ENCODE data around the gene GPRC5C. TPM values are rescaled to one million over a fixed set of nuclear protein-coding genes. Genes with fewer than 3 reads are reported as not detected.

GPRC5C gene
- total RNA-seq, 1 donor from 2014 or later = 58.2 TPM

GRCh38 chr17:74473294-74473693, 41.4 kb downstream of the GPRC5C start:
- H3K4me1 ChIP-seq = peaks cover 19% of the 10 kb centered on the region

GRCh38 chr17:74474043-74474792, 42.3 kb downstream of the GPRC5C start:
- intact Hi-C loops (cut with DNase I) = no loop called here
- TF ChIP-seq CTCF (IDR thresholded peaks at IDR 0.05) = no peak
- H3K27me3 ChIP-seq (ENCODE audit: low read depth) = peaks cover 6% of the 10 kb centered on the region
- H3K4me1 ChIP-seq = peaks cover 24% of the 10 kb centered on the region
- no peaks in the 10 kb centered on the region for H3K9me3 ChIP-seq
- no peaks in the 10 kb centered on the region for H3K36me3 ChIP-seq
- DNase-seq (no peak), ATAC-seq (peak in 1 of 2 donors; percentile 16)
- no peak overlapping the region for H3K27ac ChIP-seq
- no peak overlapping the region for H3K4me3 ChIP-seq

More at GRCh38 chr17:74473294-74473693, 41.4 kb downstream of the GPRC5C start:
- H3K27ac ChIP-seq = no peak overlapping the region
- H3K9me3 ChIP-seq = no peaks in the 10 kb centered on the region
- no peak for ATAC-seq
- H3K4me3 ChIP-seq = no peak overlapping the region
- no peak for DNase-seq
- H3K27me3 ChIP-seq (ENCODE audit: low read depth) = peaks cover 13% of the 10 kb centered on the region
- intact Hi-C loops (cut with DNase I) = no loop called here
- H3K36me3 ChIP-seq = no peaks in the 10 kb centered on the region
- no peak for TF ChIP-seq CTCF (IDR thresholded peaks at IDR 0.05)

- intact Hi-C loops (cut with DNase I) = no loop called here
- peaks cover 27% of the 10 kb centered on the region for H3K4me1 ChIP-seq
- ATAC-seq (no peak), DNase-seq (no peak)
- no peaks in the 10 kb centered on the region for H3K36me3 ChIP-seq
- peaks cover 6% of the 10 kb centered on the region for H3K27me3 ChIP-seq (ENCODE audit: low read depth)
- H3K4me3 ChIP-seq = no peak overlapping the region
- no peak overlapping the region for H3K27ac ChIP-seq
- H3K9me3 ChIP-seq = no peaks in the 10 kb centered on the region
- no peak for TF ChIP-seq CTCF (IDR thresholded peaks at IDR 0.05)
These were observed 43.3 kb downstream of the GPRC5C start for GRCh38 chr17:74475189-74475588.

GRCh38 chr17:74477411-74477810, 45.5 kb downstream of the GPRC5C start:
- ATAC-seq (no peak), DNase-seq (peak; percentile 16)
- Histone ChIP-seq H3K27me3 (ENCODE audit: low read depth) (no peaks in the 10 kb centered on the region), H3K9me3 (no peaks in the 10 kb centered on the region), H3K4me3 (no peak overlapping the region), H3K36me3 (no peaks in the 10 kb centered on the region), H3K4me1 (peaks cover 27% of the 10 kb centered on the region), H3K27ac (no peak overlapping the region)
- intact Hi-C loops (cut with DNase I) = no loop called here
- no peak for TF ChIP-seq CTCF (IDR thresholded peaks at IDR 0.05)

- Histone ChIP-seq H3K27me3 (ENCODE audit: low read depth) (peaks cover 2% of the 10 kb centered on the region), H3K36me3 (no peaks in the 10 kb centered on the region), H3K27ac (peak overlapping the region; percentile 25), H3K4me3 (no peak overlapping the region), H3K9me3 (no peaks in the 10 kb centered on the region), H3K4me1 (peaks cover 27% of the 10 kb centered on the region)
- DNase-seq = peak; percentile 45
- peak; percentile 76 to 78 for ATAC-seq
- intact Hi-C loops (cut with DNase I) = no loop called here
- no peak for TF ChIP-seq CTCF (IDR thresholded peaks at IDR 0.05)
These were observed 46.7 kb downstream of the GPRC5C start for GRCh38 chr17:74478420-74479100.
